A549 treated with AZD9567 at 1 μM for 4 hours (cell line): Measurements from ENCODE around the gene MAF. TPM values are rescaled to one million over a fixed set of nuclear protein-coding genes. Genes with fewer than 3 reads are reported as not detected.

Experiments used
- total RNA-seq: library from RNA; stranded (reverse); fragments of 200-300 nt; extraction: Qiagen RNA extraction; gene quantifications from 5 replicates; pipeline ENCODE4 v1.2.3, GENCODE V29; 2022; ENCODE audit not compliant: insufficient read depth

MAF gene
- 0.24 to 0.34 TPM (median 0.28 TPM) in 4 of 5 replicates, not detected in the other for total RNA-seq

GRCh38 chr16:79600638-79601091 is at the start of gene MAF:
TSS of gene MAF (minus strand) at chr16:79600737. CDS start at chr16:79599902, 835 bp downstream.

